IPS-20b (cell line): ENCODE results near the gene RPL4.

Experiments
- H3K27ac ChIP-seq: one replicate; pipeline ENCODE4 v1.5.1; 2013; ENCODE audit warnings: low read length
- H3K27me3 ChIP-seq: 2 replicates; pipeline ENCODE4 v1.6.1; 2013; ENCODE audit warnings: mild to moderate bottlenecking, low read length, inconsistent platforms; ENCODE audit not compliant: insufficient read depth
- H3K36me3 ChIP-seq: 2 replicates; pipeline ENCODE4 v1.6.1; 2013; ENCODE audit warnings: low read depth, mild to moderate bottlenecking, inconsistent platforms, low read length, moderate library complexity; ENCODE audit not compliant: insufficient read depth
- H3K4me1 ChIP-seq: 2 replicates; pipeline ENCODE4 v1.6.1; 2013; ENCODE audit warnings: mild to moderate bottlenecking, control low read depth, inconsistent platforms, low read length, moderate library complexity; ENCODE audit not compliant: insufficient read depth
- H3K4me3 ChIP-seq: 2 replicates; pipeline ENCODE4 v1.5.1; 2013; ENCODE audit warnings: mild to moderate bottlenecking, low read length, inconsistent platforms
- H3K9ac ChIP-seq: 2 replicates; pipeline ENCODE4 v1.6.1; 2013; ENCODE audit warnings: low read depth, mild to moderate bottlenecking, inconsistent platforms, low read length, moderate library complexity
- H3K9me3 ChIP-seq: 2 replicates; pipeline ENCODE4 v1.6.1; 2013; ENCODE audit warnings: mild to moderate bottlenecking, low read depth, low read length, inconsistent platforms; ENCODE audit not compliant: insufficient read depth

The RPL4 gene

DNA sequence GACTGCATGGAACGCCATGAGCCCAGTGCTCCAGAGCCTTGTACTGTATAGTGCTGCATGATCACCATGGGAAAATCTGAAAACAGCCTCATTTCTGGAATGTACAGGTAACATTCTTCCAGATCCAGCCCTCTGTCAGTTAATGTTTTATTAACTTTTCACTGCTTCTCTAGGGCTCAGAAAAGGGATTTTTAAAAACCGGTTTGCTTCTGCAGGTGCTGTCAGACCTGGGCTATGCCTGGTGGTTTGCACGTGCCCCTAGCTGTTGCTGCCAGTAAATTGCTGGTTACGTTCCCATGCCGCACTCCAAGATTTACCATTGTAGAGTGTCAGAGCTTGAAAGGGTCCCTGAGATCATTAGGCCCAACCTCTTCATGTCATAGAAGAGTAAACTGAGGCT, 16.1 kb downstream of the RPL4 start:
- no peak overlapping the region for H3K4me3 ChIP-seq
- H3K27me3 ChIP-seq = no peaks in the 10 kb centered on the region
- H3K36me3 ChIP-seq = peaks cover 91% of the 10 kb centered on the region

GRCh38 chr15:66486887-66487286, 17.8 kb downstream of the RPL4 start:
- Histone ChIP-seq H3K4me1 (no peaks in the 10 kb centered on the region), H3K9ac (no peak overlapping the region), H3K27ac (no peak overlapping the region), H3K36me3 (peaks cover 91% of the 10 kb centered on the region), H3K4me3 (no peak overlapping the region), H3K9me3 (no peaks in the 10 kb centered on the region), H3K27me3 (no peaks in the 10 kb centered on the region)

More for the DNA sequence above, 16.1 kb downstream of the RPL4 start:
- Histone ChIP-seq H3K9me3 (no peaks in the 10 kb centered on the region), H3K4me1 (no peaks in the 10 kb centered on the region), H3K27ac (no peak overlapping the region), H3K9ac (no peak overlapping the region)

GRCh38 chr15:66484539-66485112, 20.0 kb downstream of the RPL4 start:
- no peaks in the 10 kb centered on the region for H3K4me1 ChIP-seq
- peaks cover 77% of the 10 kb centered on the region for H3K36me3 ChIP-seq
- H3K27ac ChIP-seq = no peak overlapping the region
- no peaks in the 10 kb centered on the region for H3K27me3 ChIP-seq
- H3K4me3 ChIP-seq = no peak overlapping the region
- no peaks in the 10 kb centered on the region for H3K9me3 ChIP-seq
- no peak overlapping the region for H3K9ac ChIP-seq

DNA sequence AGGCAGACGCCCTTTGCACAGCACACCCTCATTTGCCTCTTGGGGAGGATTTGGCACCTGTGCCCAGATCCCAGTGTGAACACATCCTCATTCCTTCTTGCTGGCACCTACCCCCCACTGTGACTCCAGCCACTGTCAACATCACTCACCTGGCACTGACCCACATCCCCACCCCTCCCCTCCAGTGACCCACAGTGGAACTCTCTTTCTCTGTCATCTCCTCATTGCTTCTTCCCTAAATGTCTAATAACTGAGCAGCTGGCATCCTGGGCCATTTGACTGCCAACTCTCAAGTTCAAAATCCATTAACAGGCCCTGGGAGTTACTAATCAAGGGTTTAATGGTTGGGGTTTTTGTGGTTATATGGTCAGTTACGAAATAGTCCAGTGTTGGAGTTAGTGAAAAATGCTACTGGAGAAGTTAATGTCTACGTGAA, 21.5 kb downstream of the RPL4 start:
- Histone ChIP-seq H3K4me1 (no peaks in the 10 kb centered on the region), H3K27ac (no peak overlapping the region), H3K9me3 (no peaks in the 10 kb centered on the region), H3K36me3 (peaks cover 62% of the 10 kb centered on the region), H3K9ac (no peak overlapping the region), H3K27me3 (no peaks in the 10 kb centered on the region), H3K4me3 (no peak overlapping the region)

DNA sequence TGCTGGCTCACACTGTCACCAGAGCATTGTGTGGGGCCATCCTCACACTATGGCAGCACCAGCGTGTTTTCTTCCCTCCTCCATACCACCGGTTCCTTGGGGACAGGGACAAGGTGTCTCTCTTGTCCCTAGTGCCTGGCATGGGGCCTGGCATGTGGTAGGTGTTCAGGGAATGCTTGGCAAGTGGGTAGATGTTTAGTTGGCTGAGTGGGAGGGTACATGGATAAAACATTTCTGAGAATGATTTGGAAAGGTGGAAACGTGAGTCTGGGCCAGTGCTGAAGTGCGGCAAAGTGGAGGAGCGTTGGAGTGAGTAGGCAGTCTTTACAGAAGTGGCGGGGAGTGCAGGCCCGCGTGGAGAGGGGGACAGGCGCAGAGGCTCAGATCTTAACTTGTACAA, 22.1 kb downstream of the RPL4 start:
- no peaks in the 10 kb centered on the region for H3K9me3 ChIP-seq
- H3K27me3 ChIP-seq = no peaks in the 10 kb centered on the region
- no peak overlapping the region for H3K4me3 ChIP-seq
- no peaks in the 10 kb centered on the region for H3K4me1 ChIP-seq
- no peak overlapping the region for H3K9ac ChIP-seq
- peaks cover 57% of the 10 kb centered on the region for H3K36me3 ChIP-seq
- H3K27ac ChIP-seq = no peak overlapping the region

DNA sequence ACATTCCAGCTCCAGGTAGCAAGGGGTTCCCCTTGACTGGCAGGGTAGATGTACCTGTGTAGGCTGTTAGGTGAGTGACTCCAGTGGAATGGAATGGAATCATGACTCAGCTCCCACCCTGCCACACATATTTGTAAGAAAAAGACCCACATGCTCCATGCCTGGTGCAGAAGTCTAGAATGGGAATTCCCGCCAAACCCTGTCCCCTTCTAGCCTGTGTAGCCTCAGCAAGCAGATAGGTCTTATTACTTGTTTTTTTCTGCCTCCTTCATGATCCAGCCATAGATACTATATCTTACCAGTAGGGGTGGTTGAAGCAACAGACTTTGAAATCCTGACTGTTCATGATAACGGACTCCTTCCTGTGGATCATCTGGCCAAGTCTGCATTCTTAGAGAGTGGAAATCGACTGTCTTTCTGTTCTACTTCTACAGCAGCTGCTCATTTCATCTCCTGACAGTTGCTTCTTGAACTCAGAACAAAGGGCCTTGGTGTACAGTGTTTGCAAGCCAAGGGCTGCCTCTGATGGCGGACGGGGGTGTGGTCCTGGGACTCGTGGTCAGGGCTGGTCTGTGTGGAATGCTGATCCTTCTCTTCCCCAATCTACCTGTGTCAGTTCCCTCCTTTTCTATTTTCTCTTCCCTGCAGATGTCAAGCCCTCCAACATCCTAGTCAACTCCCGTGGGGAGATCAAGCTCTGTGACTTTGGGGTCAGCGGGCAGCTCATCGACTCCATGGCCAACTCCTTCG, 23.4 kb downstream of the RPL4 start:
- no peak overlapping the region for H3K27ac ChIP-seq
- no peaks in the 10 kb centered on the region for H3K9me3 ChIP-seq
- peaks cover 11% of the 10 kb centered on the region; the same call in 1 of the 2 replicates for H3K4me1 ChIP-seq
- no peak overlapping the region for H3K4me3 ChIP-seq
- H3K36me3 ChIP-seq = peaks cover 45% of the 10 kb centered on the region
- no peak overlapping the region for H3K9ac ChIP-seq
- no peaks in the 10 kb centered on the region for H3K27me3 ChIP-seq

- no peak overlapping the region for H3K4me3 ChIP-seq
- H3K27ac ChIP-seq = no peak overlapping the region
- H3K27me3 ChIP-seq = no peaks in the 10 kb centered on the region
- peaks cover 21% of the 10 kb centered on the region for H3K4me1 ChIP-seq
- H3K36me3 ChIP-seq = peaks cover 35% of the 10 kb centered on the region
- no peaks in the 10 kb centered on the region for H3K9me3 ChIP-seq
- H3K9ac ChIP-seq = no peak overlapping the region
These were observed 24.4 kb downstream of the RPL4 start for GRCh38 chr15:66480267-66480666.

- Histone ChIP-seq H3K27ac (no peak overlapping the region), H3K4me1 (peaks cover 53% of the 10 kb centered on the region), H3K27me3 (no peaks in the 10 kb centered on the region), H3K9ac (peak overlapping the region; percentile 28; the same call in 1 of the 2 replicates), H3K36me3 (peaks cover 10% of the 10 kb centered on the region), H3K4me3 (no peak overlapping the region), H3K9me3 (no peaks in the 10 kb centered on the region)
These were observed 27.6 kb downstream of the RPL4 start for GRCh38 chr15:66477011-66477410.

GRCh38 chr15:66476535-66476934, 28.1 kb downstream of the RPL4 start:
- H3K27ac ChIP-seq = no peak overlapping the region
- H3K27me3 ChIP-seq = no peaks in the 10 kb centered on the region
- peaks cover 54% of the 10 kb centered on the region for H3K4me1 ChIP-seq
- H3K9me3 ChIP-seq = no peaks in the 10 kb centered on the region
- peak overlapping the region; percentile 28; the same call in 1 of the 2 replicates for H3K9ac ChIP-seq
- no peak overlapping the region for H3K4me3 ChIP-seq
- H3K36me3 ChIP-seq = peaks cover 5% of the 10 kb centered on the region

- H3K4me3 ChIP-seq = no peak overlapping the region
- H3K27ac ChIP-seq = no peak overlapping the region
- H3K9me3 ChIP-seq = no peaks in the 10 kb centered on the region
- H3K9ac ChIP-seq = peak overlapping the region; percentile 57; the same call in 1 of the 2 replicates
- H3K27me3 ChIP-seq = no peaks in the 10 kb centered on the region
- peaks cover 67% of the 10 kb centered on the region for H3K4me1 ChIP-seq
- no peaks in the 10 kb centered on the region for H3K36me3 ChIP-seq
These were observed 29.7 kb downstream of the RPL4 start for GRCh38 chr15:66474963-66475362.

GRCh38 chr15:66474135-66474534, 30.5 kb downstream of the RPL4 start:
- no peaks in the 10 kb centered on the region for H3K36me3 ChIP-seq
- no peaks in the 10 kb centered on the region for H3K9me3 ChIP-seq
- peak overlapping the region; percentile 57; the same call in 1 of the 2 replicates for H3K9ac ChIP-seq
- peak overlapping the region; percentile 16; the same call in 1 of the 2 replicates for H3K4me3 ChIP-seq
- no peaks in the 10 kb centered on the region for H3K27me3 ChIP-seq
- peaks cover 70% of the 10 kb centered on the region for H3K4me1 ChIP-seq
- H3K27ac ChIP-seq = peak overlapping the region; percentile 67
